ENCODE data around the gene OR10G7. TPM values are rescaled to one million over a fixed set of nuclear protein-coding genes. Genes with fewer than 3 reads are reported as not detected.

OR10G7 gene
- total RNA-seq, 1 donor from 2014 or later, result not detected

GRCh38 chr11:124070915-124071622 lies 29.9 kb upstream of the OR10G7 start:
- H3K4me1 Mint-ChIP-seq (ENCODE audit: unreplicated experiment), result peaks cover 3% of the 10 kb centered on the region
- no peaks in the 10 kb centered on the region for H3K9me3 Mint-ChIP-seq (ENCODE audit: unreplicated experiment)
- peak; percentile 76 for DNase-seq (ENCODE audit: low spot score)
- H3K27ac Mint-ChIP-seq (ENCODE audit: unreplicated experiment), result no peak overlapping the region
- peak; percentile 79 for TF ChIP-seq CTCF (IDR thresholded peaks at IDR 0.05; ENCODE audit: unreplicated experiment)
- no peaks in the 10 kb centered on the region for H3K27me3 Mint-ChIP-seq (ENCODE audit: unreplicated experiment)
- no peaks in the 10 kb centered on the region for H3K36me3 Mint-ChIP-seq (ENCODE audit: low read depth, unreplicated experiment)
- no peak overlapping the region for H3K4me3 Mint-ChIP-seq (ENCODE audit: unreplicated experiment)

- DNase-seq (ENCODE audit: low spot score), result peak; percentile 69
- Mint-ChIP-seq H3K27me3 (ENCODE audit: unreplicated experiment) (no peaks in the 10 kb centered on the region), H3K9me3 (ENCODE audit: unreplicated experiment) (no peaks in the 10 kb centered on the region), H3K27ac (ENCODE audit: unreplicated experiment) (no peak overlapping the region), H3K4me1 (ENCODE audit: unreplicated experiment) (peaks cover 3% of the 10 kb centered on the region), H3K36me3 (ENCODE audit: low read depth, unreplicated experiment) (no peaks in the 10 kb centered on the region), H3K4me3 (ENCODE audit: unreplicated experiment) (no peak overlapping the region)
- TF ChIP-seq CTCF (IDR thresholded peaks at IDR 0.05; ENCODE audit: unreplicated experiment), result no peak
These were observed 28.6 kb upstream of the OR10G7 start for GRCh38 chr11:124069429-124070401.

DNA sequence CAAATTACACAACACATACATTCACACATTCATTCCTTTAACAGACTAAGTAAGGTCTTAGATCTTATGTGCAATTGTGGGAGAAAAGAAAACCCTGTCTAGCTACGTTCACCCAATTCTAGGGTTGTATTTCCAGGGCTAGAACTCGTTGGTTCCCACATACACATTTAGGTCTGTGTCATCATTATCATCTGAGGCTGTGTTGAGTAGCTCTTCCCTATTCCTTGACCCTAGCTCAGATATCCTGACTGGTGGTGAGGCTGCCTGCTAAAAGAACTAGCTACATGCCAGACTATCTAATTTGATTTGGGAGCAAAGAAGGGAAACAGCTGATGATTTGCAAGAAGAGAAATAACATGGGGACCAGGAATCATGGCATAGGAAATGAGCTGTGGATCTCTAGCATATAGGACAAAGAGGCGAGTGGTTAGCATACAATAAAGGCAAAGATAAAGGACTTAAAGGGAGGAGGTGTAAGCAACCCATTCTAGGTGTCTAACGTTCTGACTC lies 27.5 kb upstream of the OR10G7 start:
- no peaks in the 10 kb centered on the region for H3K27me3 Mint-ChIP-seq (ENCODE audit: unreplicated experiment)
- H3K4me1 Mint-ChIP-seq (ENCODE audit: unreplicated experiment), result peaks cover 3% of the 10 kb centered on the region
- TF ChIP-seq CTCF (IDR thresholded peaks at IDR 0.05; ENCODE audit: unreplicated experiment), result no peak
- H3K9me3 Mint-ChIP-seq (ENCODE audit: unreplicated experiment), result no peaks in the 10 kb centered on the region
- H3K36me3 Mint-ChIP-seq (ENCODE audit: low read depth, unreplicated experiment), result no peaks in the 10 kb centered on the region
- DNase-seq (ENCODE audit: low spot score), result no peak
- H3K27ac Mint-ChIP-seq (ENCODE audit: unreplicated experiment), result no peak overlapping the region
- no peak overlapping the region for H3K4me3 Mint-ChIP-seq (ENCODE audit: unreplicated experiment)

DNA sequence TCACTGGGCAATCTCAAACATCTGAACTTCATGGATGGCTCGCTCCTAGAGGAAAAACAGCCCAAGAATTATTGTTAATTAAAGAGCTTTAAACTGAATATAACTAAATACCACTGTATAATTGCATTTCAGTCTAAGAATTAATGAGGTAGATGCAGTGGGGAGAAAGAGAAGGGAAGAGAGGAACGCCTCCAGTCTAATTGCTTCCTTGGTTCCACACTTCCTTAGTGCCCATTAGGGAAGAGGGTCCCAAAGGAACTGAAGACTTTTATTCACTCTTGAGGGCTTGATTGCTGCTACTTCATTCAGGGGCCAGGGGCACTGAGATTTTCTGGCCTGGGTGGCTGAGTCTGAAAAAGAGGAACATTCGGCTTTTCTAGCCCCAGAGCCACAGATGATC lies 11.8 kb upstream of the OR10G7 start:
- Mint-ChIP-seq H3K4me1 (ENCODE audit: unreplicated experiment) (no peaks in the 10 kb centered on the region), H3K4me3 (ENCODE audit: unreplicated experiment) (no peak overlapping the region), H3K36me3 (ENCODE audit: low read depth, unreplicated experiment) (no peaks in the 10 kb centered on the region), H3K27me3 (ENCODE audit: unreplicated experiment) (no peaks in the 10 kb centered on the region), H3K9me3 (ENCODE audit: unreplicated experiment) (no peaks in the 10 kb centered on the region), H3K27ac (ENCODE audit: unreplicated experiment) (no peak overlapping the region)
- no peak for DNase-seq (ENCODE audit: low spot score)
- TF ChIP-seq CTCF (IDR thresholded peaks at IDR 0.05; ENCODE audit: unreplicated experiment), result no peak

Measured in endothelial cell (in vitro differentiated cells).